SK-N-SH treated with all-trans-retinoic acid at 6 μM for 48 hours (cell line): ENCODE results near the gene IL26.

Experiments used
- ATAC-seq: fragments of 200-7000 bp; cut with Tn5 transposase; 3 replicates; pipeline ENCODE4 v1.9.1; 2020; ENCODE audit warnings: mild to moderate bottlenecking, moderate library complexity
- ARNTL ChIP-seq: fragments of 450-650 bp; formaldehyde crosslinking; IDR thresholded peaks from 2 replicates; pipeline ENCODE4 v1.5.0; 2020; ENCODE audit warnings: low read depth, mild to moderate bottlenecking, moderate library complexity, borderline replicate concordance
- ESRRG ChIP-seq: fragments of 250-450 bp; sonication (Bioruptor Pico); IDR thresholded peaks from 2 replicates; pipeline ENCODE4 v1.6.1; 2021; ENCODE audit warnings: mild to moderate bottlenecking
- GLIS3 ChIP-seq: fragments of 250-450 bp; sonication (Bioruptor Pico); IDR thresholded peaks from 2 replicates; pipeline ENCODE4 v1.5.0; 2020; ENCODE audit warnings: mild to moderate bottlenecking, moderate library complexity
- ISL1 ChIP-seq: fragments of 250-450 bp; sonication (Bioruptor Pico); IDR thresholded peaks from 2 replicates; pipeline ENCODE4 v2.1.2; 2022; ENCODE audit warnings: mild to moderate bottlenecking, moderate library complexity
- OSR1 ChIP-seq: fragments of 250-450 bp; sonication (Bioruptor Pico); IDR thresholded peaks from 2 replicates; pipeline ENCODE4 v1.8.0; 2022; ENCODE audit warnings: moderate library complexity, mild to moderate bottlenecking, inconsistent platforms
- PPARA ChIP-seq: fragments of 250-450 bp; sonication (Bioruptor Pico); IDR thresholded peaks from 2 replicates; pipeline ENCODE4 v1.5.0; 2020; ENCODE audit warnings: mild to moderate bottlenecking, borderline replicate concordance
- RARB ChIP-seq: fragments of 250-450 bp; sonication (Bioruptor Pico); IDR thresholded peaks from 2 replicates; pipeline ENCODE4 v1.8.0; 2021; ENCODE audit warnings: mild to moderate bottlenecking, moderate library complexity
- SNAI2 ChIP-seq: fragments of 250-450 bp; sonication (Bioruptor Pico); IDR thresholded peaks from 2 replicates; pipeline ENCODE4 v1.5.0; 2020; ENCODE audit warnings: mild to moderate bottlenecking, moderate library complexity
- TCF4 ChIP-seq: fragments of 250-450 bp; sonication (Bioruptor Pico); IDR thresholded peaks from 2 replicates; pipeline ENCODE4 v1.8.0; 2021; ENCODE audit warnings: mild to moderate bottlenecking, moderate library complexity, borderline replicate concordance
- TOX ChIP-seq: fragments of 250-450 bp; sonication (Bioruptor Pico); IDR thresholded peaks from 2 replicates; pipeline ENCODE4 v1.8.0; 2021; ENCODE audit warnings: mild to moderate bottlenecking, moderate library complexity, borderline replicate concordance
- ZC3H10 ChIP-seq: fragments of 250-450 bp; sonication (Bioruptor Pico); IDR thresholded peaks from 2 replicates; pipeline ENCODE4 v1.5.1; 2021; ENCODE audit warnings: mild to moderate bottlenecking, moderate library complexity
- ZFP30 ChIP-seq: fragments of 450-650 bp; formaldehyde crosslinking; IDR thresholded peaks from 2 replicates; pipeline ENCODE4 v1.5.0; 2022; ENCODE audit warnings: mild to moderate bottlenecking, moderate library complexity
- ZNF565 ChIP-seq: fragments of 450-650 bp; formaldehyde crosslinking; conservative IDR thresholded peaks from 2 replicates; pipeline ENCODE4 v1.5.0; 2020; ENCODE audit warnings: low read depth, mild to moderate bottlenecking, moderate library complexity
- ZNF70 ChIP-seq: fragments of 450-650 bp; formaldehyde crosslinking; IDR thresholded peaks from 2 replicates; pipeline ENCODE4 v1.5.0; 2020; ENCODE audit warnings: mild to moderate bottlenecking, moderate library complexity
- ZNF8 ChIP-seq: fragments of 450-650 bp; formaldehyde crosslinking; IDR thresholded peaks from 2 replicates; pipeline ENCODE4 v1.5.0; 2020; ENCODE audit warnings: mild to moderate bottlenecking, moderate library complexity
- TF ChIP-seq, protein P1 (sequence below): fragments of 250-450 bp; sonication (Bioruptor Pico); IDR thresholded peaks from 2 replicates; pipeline ENCODE4 v1.5.1; 2020; ENCODE audit warnings: low read depth, mild to moderate bottlenecking, moderate library complexity
- TF ChIP-seq, protein P2 (sequence below): fragments of 250-450 bp; sonication (Bioruptor Pico); IDR thresholded peaks from 2 replicates; pipeline ENCODE4 v1.8.0; 2020; ENCODE audit warnings: mild to moderate bottlenecking, moderate library complexity, borderline replicate concordance
- TF ChIP-seq, protein P3 (sequence below): fragments of 250-450 bp; sonication (Bioruptor Pico); IDR thresholded peaks from 2 replicates; pipeline ENCODE4 v1.5.1; 2021; ENCODE audit warnings: mild to moderate bottlenecking, moderate library complexity
- TF ChIP-seq, protein P4 (sequence below): fragments of 250-450 bp; sonication (Bioruptor Pico); IDR thresholded peaks from 2 replicates; pipeline ENCODE4 v1.5.0; 2020; ENCODE audit warnings: mild to moderate bottlenecking, moderate library complexity

The IL26 gene

DNA sequence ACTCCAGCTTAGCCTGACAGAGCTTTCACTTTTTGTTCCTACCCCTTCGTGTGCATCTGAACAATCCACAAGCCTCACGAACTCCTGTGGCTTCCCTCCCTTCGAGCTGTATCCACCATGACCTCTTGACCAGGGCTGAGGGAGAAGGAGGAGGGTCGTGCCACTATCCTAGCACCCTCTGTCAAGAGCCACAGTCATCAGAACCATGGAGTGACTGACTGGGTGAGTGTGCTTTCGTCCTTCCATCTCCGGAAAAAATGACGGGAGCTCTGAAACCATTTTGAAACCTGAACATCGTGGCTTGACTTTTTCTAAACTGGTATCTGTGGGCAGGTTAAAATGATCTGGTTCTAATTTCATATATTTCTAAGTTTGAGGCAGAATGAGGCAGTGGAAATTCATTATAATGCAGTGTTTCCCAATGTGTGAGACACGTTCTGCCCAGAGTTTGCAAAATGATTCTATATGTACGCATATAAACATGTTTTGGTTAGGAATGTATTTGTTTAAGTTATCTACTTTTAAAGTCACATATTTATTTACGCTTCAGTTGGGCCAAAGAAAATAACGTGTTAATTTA, 27.0 kb downstream of the IL26 start:
- TF ChIP-seq, protein P1, sequence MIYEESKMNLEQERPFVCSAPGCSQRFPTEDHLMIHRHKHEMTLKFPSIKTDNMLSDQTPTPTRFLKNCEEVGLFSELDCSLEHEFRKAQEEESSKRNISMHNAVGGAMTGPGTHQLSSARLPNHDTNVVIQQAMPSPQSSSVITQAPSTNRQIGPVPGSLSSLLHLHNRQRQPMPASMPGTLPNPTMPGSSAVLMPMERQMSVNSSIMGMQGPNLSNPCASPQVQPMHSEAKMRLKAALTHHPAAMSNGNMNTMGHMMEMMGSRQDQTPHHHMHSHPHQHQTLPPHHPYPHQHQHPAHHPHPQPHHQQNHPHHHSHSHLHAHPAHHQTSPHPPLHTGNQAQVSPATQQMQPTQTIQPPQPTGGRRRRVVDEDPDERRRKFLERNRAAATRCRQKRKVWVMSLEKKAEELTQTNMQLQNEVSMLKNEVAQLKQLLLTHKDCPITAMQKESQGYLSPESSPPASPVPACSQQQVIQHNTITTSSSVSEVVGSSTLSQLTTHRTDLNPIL = no peak
- no peak for TF ChIP-seq ZNF565
- no peak for TF ChIP-seq ZC3H10
- TF ChIP-seq, protein P2, sequence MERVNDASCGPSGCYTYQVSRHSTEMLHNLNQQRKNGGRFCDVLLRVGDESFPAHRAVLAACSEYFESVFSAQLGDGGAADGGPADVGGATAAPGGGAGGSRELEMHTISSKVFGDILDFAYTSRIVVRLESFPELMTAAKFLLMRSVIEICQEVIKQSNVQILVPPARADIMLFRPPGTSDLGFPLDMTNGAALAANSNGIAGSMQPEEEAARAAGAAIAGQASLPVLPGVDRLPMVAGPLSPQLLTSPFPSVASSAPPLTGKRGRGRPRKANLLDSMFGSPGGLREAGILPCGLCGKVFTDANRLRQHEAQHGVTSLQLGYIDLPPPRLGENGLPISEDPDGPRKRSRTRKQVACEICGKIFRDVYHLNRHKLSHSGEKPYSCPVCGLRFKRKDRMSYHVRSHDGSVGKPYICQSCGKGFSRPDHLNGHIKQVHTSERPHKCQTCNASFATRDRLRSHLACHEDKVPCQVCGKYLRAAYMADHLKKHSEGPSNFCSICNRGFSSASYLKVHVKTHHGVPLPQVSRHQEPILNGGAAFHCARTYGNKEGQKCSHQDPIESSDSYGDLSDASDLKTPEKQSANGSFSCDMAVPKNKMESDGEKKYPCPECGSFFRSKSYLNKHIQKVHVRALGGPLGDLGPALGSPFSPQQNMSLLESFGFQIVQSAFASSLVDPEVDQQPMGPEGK (CRISPR knock-in tag) = no peak
- TF ChIP-seq GLIS3 (CRISPR knock-in tag) = no peak
- TF ChIP-seq RARB = no peak
- TF ChIP-seq ZNF8 (CRISPR knock-in tag) = no peak
- TF ChIP-seq OSR1 (CRISPR knock-in tag) = no peak
- no peak for TF ChIP-seq PPARA (CRISPR knock-in tag)
- TF ChIP-seq, protein P3, sequence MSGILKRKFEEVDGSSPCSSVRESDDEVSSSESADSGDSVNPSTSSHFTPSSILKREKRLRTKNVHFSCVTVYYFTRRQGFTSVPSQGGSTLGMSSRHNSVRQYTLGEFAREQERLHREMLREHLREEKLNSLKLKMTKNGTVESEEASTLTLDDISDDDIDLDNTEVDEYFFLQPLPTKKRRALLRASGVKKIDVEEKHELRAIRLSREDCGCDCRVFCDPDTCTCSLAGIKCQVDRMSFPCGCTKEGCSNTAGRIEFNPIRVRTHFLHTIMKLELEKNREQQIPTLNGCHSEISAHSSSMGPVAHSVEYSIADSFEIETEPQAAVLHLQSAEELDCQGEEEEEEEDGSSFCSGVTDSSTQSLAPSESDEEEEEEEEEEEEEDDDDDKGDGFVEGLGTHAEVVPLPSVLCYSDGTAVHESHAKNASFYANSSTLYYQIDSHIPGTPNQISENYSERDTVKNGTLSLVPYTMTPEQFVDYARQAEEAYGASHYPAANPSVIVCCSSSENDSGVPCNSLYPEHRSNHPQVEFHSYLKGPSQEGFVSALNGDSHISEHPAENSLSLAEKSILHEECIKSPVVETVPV = no peak
- no peak for TF ChIP-seq SNAI2 (CRISPR knock-in tag)
- TF ChIP-seq ISL1 (CRISPR knock-in tag) = no peak
- TF ChIP-seq ZFP30 (CRISPR knock-in tag) = no peak
- TF ChIP-seq ZNF70 (CRISPR knock-in tag) = no peak
- no peak for TF ChIP-seq ARNTL (CRISPR knock-in tag)
- no peak for TF ChIP-seq TOX (CRISPR knock-in tag)
- no peak for TF ChIP-seq TCF4
- no peak for TF ChIP-seq ESRRG (CRISPR knock-in tag)
- TF ChIP-seq, protein P4, sequence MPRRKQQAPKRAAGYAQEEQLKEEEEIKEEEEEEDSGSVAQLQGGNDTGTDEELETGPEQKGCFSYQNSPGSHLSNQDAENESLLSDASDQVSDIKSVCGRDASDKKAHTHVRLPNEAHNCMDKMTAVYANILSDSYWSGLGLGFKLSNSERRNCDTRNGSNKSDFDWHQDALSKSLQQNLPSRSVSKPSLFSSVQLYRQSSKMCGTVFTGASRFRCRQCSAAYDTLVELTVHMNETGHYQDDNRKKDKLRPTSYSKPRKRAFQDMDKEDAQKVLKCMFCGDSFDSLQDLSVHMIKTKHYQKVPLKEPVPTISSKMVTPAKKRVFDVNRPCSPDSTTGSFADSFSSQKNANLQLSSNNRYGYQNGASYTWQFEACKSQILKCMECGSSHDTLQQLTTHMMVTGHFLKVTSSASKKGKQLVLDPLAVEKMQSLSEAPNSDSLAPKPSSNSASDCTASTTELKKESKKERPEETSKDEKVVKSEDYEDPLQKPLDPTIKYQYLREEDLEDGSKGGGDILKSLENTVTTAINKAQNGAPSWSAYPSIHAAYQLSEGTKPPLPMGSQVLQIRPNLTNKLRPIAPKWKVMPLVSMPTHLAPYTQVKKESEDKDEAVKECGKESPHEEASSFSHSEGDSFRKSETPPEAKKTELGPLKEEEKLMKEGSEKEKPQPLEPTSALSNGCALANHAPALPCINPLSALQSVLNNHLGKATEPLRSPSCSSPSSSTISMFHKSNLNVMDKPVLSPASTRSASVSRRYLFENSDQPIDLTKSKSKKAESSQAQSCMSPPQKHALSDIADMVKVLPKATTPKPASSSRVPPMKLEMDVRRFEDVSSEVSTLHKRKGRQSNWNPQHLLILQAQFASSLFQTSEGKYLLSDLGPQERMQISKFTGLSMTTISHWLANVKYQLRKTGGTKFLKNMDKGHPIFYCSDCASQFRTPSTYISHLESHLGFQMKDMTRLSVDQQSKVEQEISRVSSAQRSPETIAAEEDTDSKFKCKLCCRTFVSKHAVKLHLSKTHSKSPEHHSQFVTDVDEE (CRISPR knock-in tag) = no peak
- ATAC-seq = no peak

DNA sequence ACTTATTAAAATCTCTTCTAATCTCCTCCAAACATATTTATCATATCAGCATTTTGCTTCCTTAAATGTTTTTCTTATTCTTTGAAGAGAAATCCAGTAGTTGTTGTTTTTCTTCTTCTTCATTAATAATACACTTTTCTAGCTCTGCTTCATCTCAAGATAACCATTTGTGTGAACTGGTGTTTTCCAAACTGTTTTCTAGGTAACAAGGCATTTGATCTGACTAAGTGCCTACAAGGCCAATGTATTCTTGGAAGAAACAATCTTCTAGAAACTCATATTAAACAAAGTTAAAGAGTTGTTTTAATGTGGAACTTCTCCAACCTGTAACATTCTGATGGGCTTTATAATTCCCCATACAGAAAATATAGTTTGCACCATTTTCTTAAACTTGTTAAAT, 35.3 kb downstream of the IL26 start:
- ATAC-seq = no peak
- no peak for TF ChIP-seq PPARA (CRISPR knock-in tag)
- TF ChIP-seq, protein P1 = no peak
- TF ChIP-seq ZFP30 (CRISPR knock-in tag) = no peak
- no peak for TF ChIP-seq ZNF8 (CRISPR knock-in tag)
- TF ChIP-seq, protein P3 = no peak

DNA sequence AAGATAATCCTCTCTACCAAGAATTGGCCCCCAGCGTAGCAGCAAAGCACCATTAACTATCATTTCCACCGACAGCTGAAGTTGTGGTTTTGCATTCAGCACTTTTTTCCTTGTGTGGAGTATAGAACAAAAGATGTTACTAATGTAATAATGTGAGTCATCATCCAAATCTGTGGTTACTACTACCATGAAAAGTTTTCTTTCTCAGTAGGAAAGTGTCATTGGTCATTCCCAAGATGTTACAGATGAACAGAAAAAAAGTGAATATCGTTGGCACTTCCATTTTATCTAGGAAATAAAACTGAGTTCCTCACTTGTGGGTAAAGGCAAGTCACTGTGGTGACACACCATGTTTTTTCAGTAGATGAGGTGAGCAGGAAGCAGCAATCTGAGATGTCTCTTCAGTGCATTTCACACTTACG, 35.8 kb downstream of the IL26 start:
- TF ChIP-seq GLIS3 (CRISPR knock-in tag) (no peak), ISL1 (CRISPR knock-in tag) (0 out of 2 replicates have a peak, but pooled peaks have one; percentile 8)
- TF ChIP-seq, protein P1 = no peak
- peak; percentile 36; the same call in 2 of the 3 replicates for ATAC-seq
